CD4-positive, alpha-beta T cell treated with Interleukin-4 for 4 hours (primary cell): ENCODE measurements around the gene SLC6A17.

Experiments
- DNase-seq: peaks from one replicate; pipeline ENCODE4 v3.0.0-alpha.2; 2020

The SLC6A17 gene

DNA sequence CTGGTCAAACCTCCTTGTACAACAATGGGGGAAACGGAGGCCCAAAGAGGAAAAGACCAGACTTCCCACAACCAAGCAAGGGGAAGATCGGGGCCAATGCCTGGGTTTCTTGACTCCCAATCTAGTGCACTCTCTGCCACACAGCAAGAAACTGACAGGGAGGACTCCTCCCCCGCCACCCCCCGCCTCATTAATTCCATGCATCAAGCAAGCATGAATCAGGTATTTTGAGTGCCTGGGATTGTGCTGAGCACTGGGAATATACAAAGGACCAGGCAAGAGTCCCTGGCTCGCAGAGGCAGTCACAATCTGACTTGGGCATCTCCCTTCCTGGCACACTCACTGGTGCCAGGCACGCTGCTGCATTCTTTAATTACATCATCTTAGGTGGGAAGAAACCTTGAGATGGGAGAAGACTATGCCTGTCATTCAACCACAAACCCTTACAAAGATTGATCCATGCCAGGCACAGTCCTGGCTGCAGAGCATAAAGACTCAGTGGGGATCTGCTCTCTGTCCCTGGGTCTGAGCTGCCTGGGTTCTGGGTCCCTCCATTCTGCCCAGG, 55.4 kb downstream of the SLC6A17 start:
- no peak for DNase-seq

DNA sequence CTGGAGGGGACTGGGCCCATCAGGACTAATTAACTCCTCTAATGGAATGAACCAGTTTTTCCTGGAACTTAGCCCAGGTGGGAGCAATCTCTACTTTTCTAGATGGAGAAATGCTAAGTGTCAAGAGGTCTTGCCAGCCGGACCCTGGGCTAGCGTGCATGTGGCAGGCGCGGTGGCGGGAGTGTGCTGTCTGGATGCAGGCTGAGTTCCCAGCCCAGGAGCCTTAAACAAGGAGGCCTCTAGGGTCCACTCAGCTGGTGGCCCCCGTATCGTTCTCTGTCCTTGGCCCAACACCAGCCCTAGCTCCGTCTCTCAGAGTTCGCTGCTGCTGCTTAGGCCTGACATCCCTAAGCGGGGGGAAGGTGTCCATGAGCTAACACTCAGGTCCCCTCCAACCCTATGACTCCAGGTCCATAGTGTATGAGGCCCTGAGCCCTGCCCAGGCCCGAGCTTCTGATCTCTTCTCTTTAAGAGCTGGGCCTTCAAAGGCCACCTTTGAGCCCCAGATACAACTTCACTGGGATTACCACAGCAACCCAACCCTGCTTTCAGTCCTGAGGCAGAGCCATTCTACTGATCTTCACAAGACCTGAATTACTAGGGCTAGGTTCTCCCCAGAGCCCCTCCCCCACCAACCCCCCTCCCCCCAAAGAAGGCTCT, 56.1 kb downstream of the SLC6A17 start:
- no peak for DNase-seq

DNA sequence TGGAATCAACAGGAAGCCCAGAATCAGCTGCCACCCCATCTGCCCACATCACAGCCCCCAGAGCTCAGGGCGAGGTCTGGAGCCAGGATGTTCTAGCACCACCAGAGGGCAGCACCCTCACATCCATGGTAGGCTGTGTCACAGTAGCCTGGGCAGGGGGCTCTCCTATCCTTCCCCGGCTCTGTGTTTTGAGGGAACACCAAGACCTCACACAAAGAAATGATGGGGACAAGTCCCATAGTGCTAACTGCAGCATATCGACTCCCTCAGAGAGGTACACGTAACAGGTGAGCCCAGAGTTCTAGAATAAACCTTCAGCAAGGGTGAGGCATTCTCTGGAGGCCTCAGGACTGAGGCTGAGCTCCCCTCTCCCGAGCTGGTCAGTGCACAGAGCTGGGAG, 57.5 kb downstream of the SLC6A17 start:
- DNase-seq: peak; percentile 70

DNA sequence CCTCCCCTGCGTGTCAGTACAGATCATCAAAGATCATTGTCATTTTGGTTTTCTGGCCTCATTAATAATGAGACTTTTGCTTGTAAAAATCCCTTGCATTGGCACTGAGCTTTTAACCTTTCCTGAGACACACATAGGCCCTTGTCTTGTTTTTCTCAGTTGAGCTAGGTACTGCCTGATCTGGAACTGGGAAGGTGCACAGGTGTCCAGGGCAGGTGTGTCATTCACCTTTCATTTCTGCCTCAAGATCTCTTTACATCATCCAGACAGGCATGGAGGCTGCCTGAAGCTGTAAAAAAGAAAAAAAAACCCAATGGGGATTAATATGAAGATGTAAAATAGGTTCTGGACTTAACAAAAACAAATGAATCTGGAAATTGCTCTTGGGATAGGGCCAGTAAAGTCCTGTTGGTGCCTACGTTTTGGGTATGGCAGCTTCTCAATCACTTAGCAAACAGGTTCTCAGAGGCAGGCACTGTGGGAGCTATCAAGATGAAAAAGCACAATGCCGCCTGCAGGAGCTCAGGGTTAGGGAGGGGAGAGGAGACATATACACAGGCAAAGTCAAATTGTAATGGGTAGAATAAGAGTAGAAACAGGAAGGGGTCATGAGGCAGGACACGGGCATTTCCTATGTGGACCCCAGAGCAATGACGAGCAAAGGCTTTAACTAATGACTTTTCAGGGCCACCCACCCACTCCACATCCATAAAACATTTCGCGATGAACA, 58.8 kb downstream of the SLC6A17 start:
- DNase-seq: no peak

DNA sequence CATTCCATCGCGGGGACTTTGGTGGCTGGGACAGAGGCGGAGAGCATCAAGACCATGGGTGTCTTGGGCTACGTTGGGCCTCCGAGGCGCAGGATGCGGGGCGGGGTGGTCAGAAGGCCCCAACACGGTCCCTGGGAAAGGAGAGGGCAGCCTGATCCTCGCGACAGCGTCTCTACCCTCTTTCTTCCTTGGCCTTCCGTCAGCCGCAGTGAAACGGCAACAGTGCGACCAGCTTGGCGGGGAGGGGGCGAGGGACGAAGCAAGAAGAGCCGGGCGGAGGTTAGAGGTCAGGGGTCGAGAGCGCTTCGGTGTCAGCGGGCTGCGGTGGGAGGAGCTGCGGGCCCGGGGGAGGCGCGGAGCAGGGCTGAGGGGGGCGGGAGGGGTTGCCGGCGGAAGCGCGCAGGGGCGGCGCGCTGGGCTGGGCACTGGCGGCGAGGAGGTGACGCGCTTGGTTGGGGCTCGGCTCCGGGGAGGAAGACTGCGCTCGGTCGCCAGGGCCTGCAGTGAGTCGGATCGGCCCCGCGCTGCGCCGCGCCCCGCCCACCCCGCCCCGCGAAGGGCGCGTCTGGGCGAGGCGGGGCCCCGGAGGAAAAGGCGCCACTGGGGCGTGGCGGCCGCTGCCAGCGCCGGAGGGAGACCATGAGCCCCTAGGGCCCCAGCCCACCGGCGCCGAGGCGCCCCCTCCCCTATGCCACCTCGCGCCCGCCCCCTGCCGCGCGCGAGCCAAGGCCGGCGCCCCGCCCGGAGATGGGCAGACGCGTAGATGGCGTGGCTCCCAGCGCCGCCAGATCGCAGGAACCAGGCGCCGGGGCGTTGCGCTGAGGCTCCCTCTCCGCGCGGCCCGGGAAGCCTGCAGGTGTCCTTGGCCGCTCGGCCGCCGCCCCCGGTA, 59.7 kb downstream of the SLC6A17 start, which contains the start of gene KCNC4:
TSS of gene KCNC4 (plus strand) at position 600 of the 889 bp plus-strand sequence. CDS start 1,186 bp downstream, outside the sequence.
- peak; percentile 94 for DNase-seq

DNA sequence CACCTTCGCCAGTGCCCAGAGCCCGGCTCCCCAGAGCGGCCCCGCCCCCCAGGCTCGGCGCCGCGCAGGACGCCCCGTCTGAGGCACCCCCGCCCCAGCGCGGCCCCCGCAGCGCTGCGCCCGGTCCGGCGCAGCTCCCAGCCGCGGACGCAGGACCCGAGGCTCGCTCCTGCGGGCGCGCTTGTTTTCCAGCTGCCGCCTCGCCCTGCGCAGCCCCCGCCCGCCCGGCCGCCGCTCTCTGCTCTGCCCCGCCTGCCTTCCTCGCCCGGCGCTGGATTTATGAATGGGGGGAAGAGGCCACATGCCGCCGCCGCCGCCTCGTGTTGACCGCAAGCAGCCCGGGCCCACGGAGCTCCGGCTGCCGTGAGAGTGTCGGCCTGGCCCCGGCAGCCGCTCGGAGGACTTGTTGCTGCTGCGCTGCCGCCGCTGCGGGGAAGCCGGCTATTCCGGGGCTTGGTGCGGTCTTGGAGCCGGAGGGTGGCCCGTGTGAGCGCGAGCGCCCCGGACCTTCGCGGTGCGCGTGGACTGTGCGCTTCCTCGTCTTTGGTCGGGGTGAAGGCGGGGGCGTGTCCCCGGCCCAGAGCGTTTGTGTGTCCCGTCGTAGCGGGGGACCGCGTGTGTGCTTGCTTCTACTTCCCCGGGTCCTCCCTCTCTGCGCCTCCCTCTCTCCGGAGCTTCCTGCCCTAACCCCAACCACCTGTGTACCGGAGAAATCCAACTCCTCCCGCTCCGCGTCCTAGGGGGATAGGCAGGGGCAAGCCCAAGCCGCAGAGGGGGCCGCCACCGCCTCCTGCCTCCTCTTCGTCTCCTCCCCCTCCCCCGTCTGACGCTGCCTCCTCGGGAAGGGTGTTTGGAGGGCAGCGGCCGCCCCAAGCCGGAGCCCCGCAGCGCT, 60.6 kb downstream of the SLC6A17 start:
- DNase-seq: peak; percentile 43

DNA sequence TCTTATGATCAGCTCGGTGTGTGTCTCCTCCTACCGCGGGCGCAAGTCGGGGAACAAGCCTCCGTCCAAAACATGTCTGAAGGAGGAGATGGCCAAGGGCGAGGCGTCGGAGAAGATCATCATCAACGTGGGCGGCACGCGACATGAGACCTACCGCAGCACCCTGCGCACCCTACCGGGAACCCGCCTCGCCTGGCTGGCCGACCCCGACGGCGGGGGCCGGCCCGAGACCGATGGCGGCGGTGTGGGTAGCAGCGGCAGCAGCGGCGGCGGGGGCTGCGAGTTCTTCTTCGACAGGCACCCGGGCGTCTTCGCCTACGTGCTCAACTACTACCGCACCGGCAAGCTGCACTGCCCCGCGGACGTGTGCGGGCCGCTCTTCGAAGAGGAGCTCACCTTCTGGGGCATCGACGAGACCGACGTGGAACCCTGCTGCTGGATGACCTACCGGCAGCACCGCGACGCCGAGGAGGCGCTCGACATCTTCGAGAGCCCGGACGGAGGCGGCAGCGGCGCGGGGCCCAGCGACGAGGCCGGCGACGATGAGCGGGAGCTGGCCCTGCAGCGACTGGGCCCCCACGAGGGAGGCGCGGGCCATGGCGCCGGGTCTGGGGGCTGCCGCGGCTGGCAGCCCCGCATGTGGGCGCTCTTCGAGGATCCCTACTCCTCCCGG, 61.3 kb downstream of the SLC6A17 start:
- no peak for DNase-seq

DNA sequence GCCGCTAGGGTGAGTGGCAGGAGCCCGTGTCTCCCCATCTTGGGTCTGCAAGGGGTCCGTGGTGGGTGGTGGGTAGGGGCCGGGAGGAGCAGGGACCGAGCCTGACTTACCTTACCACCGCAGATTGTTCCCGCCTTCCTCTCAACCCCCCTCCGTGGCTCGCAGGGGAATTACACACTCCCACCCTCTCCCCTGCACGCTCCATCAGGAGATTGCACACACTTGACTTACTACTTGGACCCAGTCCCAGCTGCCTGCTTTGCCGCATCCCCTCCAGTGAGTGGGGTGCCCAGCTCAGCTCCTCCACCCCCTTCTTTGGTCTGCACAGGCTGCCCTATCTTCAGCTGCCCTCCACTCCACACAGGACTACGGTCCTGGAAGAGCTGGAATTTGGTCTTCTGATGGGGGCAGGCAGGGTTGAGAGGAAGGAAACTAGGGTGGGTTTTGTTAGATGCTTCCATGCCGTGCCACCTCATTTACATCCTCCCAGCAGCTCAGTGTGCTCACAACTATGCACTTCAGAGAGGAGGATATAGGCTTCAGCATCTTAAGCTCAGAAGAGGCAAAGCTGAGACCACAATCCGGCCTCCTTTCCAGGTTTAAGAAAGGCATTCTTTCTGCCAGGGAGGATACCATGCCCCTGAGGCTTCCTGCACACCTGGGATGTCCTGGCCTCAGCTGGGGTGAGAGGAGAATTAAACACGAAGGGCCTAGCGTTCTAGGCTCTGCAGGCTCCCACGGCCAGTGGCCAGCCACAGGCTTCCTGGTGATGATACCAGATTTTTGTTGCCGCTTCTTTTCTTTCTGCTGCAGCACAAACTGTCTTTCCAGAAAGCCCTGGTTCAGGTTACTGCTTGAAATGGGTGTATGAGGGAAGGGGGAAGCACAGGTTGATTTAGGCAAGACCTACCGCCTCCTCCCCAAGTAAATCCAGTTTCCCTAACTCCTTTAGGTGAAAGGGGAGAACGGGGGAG, 62.2 kb downstream of the SLC6A17 start:
- DNase-seq: no peak

DNA sequence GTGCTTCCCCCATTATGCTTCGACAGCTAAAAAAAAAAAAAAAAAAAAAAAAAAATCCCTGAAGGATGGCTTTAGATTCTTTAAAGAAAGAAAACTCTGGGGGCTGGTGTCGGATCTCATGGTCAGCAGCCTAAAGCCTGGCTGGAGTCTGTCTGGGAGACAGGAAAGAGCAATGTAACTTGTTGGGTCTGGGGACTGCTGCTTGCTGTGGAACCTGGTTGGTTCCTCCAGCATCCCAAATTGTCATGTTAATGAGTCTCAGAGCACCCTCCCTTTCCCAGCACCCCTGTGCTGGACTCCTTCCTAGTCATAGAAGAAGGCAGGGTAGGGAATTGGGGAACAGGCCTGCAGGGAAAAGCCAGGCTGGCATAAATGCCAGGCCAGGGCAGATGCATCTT, 62.8 kb downstream of the SLC6A17 start:
- no peak for DNase-seq

DNA sequence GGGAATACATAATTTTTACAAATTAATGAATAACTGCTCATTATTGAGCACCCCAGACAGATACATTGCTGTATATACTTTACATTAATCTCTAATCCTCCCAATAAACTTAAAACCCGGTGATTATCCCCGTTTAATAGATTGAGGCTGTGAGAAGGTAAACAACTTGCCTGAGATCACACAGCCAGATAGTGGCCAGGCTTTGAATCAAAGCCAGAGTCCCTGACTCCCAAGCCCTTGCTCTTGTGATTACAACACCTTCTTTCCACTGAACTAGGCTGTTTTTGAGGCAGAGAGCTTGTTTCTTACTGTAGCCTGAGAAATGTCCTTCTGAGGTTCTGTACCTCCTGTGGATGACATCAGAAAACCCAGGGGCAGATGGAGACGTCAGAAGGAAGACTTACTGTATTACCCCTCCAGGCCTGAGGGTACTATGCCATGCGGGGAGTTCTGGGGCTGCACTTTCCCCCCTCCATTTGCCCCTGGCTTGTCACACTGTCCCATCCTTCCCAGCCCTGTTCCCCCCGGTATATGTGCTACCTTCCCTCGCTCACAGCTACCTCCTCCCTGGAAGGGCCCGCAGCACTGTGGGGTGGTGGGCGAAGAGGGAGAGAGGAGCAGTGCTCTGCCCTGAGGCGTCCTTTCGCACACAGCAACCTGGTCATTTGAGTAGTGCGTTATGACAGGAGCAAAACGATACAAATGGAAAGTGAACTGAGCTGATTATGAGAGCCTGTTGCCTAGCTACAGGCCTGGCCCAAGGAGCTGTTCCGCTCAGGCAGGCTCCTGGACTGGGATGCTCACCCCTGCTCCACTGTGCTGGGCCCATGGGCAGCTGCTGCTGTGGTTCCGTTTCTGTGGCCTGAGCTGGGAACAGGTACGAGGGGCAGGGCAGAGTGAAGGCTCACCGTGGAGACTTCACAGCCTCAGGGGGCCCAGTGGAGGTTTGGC, 64.4 kb downstream of the SLC6A17 start:
- DNase-seq: no peak

DNA sequence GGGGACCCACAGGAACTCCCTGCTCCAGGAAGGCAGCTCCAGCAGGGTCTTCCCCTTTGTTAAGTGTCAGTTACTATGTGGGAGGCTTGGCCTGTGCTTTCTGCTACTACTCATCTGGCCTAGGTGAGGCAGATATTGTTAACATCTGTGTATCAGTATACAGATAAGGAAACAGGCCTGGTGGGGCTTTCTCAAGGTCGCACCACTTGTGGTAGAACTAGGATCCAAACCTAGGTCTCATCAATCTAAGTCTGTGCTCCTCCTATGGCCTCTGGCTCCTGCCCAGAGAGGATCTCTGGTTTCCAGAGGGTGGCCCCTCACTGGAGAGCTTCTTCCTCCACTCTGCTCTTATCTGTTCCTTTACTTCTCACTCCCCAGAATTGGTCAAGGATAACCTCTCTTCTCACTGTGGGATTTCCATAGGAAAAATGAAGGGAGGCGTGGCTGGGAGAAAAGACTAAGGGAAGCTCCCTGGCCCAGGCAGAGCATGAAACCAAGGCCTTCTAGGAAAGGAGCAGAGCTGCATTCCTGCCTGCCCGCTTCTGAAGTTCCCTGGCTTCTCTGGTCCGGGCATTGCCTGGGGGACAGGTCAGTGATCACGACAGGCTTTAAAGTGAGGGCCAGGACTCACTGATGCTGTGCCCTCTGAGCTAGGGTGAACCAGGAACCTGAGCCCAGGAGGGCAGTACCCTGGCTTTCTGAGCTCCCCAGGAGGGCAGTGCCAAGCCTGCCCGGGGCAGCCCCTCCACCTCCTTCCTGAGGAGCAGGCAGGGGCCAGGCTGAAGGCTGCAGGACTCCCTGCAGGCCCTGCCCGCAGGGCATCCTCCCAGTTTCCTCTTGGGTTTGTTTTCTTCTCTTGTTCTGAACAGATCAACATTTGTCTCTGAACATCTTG, 65.6 kb downstream of the SLC6A17 start:
- no peak for DNase-seq

DNA sequence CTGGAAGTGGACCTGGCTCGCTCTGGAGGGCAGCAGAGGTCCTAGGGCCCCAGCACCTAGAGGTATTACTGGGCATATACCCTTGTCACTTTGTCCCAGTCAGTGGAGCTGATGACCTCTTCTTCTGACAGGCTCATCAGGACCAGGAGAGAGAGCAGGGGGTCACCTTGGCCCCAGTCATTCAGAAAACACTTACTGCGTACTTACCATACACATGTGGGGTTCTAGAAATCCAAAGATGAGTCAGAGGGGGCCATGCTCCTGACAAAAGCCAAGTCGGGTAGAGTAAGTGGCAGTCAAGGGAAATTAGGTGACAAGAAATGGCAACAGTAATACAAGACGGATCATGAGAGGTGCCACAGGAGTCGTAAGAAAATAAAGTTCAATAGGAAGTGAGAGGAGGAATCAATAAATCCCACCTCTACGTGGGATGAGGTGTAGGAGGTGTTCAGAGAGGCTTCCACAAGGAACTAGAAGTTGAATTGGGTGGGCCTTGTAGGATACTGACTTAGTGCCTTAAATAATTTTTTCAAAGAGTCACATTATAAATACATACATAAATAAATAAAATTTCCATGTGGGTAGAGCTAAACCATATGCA, 66.7 kb downstream of the SLC6A17 start:
- DNase-seq: no peak

DNA sequence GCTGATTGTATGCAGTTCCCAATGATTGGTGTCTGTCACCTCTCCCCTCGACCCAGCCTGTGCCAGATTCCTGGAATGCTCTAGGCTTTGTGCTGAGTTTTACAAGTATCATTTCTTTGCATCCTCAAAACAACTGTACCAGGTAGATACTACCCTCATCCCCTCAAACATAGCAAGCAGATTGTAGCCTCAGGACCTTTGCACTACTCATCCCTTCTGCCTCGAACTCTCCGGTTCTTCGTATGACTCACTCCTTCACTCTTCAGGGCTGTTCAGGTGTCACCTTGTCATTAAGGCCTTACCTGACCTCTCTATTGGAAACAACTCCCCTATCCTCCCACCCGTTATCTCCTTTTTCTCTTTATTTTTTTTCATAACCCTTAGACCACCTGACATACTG, 67.8 kb downstream of the SLC6A17 start:
- no peak for DNase-seq

DNA sequence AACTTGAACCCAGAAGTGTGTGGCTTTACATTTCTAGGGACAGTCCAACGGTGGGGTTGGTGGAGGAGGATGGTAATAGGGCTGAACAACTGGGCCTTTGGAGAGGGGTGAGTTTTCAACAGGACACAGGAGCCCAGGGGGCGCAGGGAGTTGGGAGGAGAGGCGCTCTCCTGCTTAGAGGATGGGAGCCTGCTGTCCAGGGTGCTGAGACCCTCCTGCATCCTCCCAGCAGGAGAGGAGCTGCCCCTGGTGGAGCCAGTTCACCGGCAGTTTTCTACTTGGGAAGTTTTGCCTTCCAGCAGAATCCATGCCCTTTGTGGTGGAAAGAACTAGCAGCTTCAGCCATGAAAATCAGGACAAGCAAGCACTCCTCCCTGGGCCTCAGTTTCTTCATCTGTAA, 68.4 kb downstream of the SLC6A17 start:
- no peak for DNase-seq

DNA sequence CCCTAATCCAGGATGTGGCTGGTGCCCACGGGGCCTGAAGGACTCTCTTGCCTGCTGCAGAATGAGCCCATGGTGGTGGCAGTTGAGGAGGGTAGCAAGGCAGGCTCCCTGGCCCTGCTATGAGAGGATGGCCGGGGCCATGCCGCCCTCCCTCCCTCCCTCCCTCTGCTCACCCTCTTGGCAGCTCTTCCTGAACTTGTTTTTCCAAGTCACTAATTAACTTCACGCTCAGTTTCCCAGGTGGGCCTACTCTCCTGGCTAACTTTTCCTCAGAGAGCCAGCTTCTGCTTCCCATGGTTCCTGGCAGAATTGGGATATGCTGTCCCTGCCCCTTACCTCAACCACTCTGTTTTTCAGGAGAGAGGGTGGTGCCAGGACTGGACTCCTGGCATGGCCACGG, 70.0 kb downstream of the SLC6A17 start:
- DNase-seq: no peak

DNA sequence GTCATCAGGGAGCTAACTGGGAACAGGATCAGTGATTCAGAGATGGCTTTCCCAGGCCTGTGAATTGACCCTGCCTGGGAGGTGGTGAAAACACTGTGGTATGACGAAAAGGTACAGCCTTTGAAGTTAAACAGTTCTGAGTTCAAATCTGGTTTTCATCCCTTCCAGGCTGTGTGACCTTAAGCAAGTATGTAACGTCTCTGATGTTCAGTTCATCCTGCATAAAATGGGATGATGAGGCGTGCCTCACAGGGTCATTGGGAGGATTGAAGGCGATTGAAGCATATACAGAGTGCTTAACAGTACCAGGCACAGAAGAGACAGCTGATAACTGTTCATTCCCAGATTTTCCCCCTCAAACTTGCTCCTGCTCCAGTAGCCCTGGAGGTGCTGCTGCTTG, 70.8 kb downstream of the SLC6A17 start:
- DNase-seq: no peak

DNA sequence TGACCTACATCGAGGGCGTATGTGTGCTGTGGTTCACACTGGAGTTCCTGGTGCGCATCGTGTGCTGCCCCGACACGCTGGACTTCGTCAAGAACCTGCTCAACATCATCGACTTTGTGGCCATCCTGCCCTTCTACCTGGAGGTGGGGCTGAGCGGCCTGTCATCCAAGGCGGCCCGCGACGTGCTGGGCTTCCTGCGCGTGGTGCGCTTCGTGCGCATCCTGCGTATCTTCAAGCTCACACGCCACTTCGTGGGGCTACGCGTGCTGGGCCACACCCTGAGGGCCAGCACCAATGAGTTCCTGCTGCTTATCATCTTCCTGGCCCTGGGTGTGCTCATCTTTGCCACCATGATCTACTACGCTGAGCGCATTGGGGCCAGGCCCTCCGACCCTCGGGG, 72.8 kb downstream of the SLC6A17 start:
- DNase-seq: no peak

DNA sequence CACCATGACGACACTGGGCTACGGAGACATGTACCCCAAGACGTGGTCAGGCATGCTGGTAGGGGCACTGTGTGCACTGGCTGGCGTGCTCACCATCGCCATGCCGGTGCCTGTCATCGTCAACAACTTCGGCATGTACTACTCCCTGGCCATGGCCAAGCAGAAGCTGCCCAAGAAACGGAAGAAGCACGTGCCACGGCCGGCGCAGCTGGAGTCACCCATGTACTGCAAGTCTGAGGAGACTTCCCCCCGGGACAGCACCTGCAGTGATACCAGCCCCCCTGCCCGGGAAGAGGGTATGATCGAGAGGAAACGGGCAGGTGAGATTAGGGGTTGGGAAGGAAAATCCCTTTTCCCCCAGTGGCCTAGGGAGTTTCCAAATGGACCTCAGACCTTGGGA, 73.3 kb downstream of the SLC6A17 start:
- no peak for DNase-seq
